Natural killer cell (primary cell): ENCODE data around the gene CLPTM1L. TPM values are rescaled to one million over a fixed set of nuclear protein-coding genes. Genes with fewer than 3 reads are reported as not detected.
A peak's percentile ranks its signal among the peaks of the same experiment; 100 is the strongest.

Experiments
- ATAC-seq, 3 donors: fragments of 150-1000 bp in 2 of 3; fragments of 200-7000 bp in 1 of 3; cut with Tn5 transposase; 1 replicate in 1 of 3; 2 replicates in 2 of 3; pipeline ENCODE4 v1.10.0; 2021; ENCODE audit warnings: mild to moderate bottlenecking in 2 of 3, moderate library complexity in 2 of 3
- DNase-seq, 2 donors: peaks; one replicate each; pipeline versions ENCODE4 v3.0.0 to v3.0.0-alpha.2; 2013 to 2021; ENCODE audit warnings: mixed read lengths in 1 of 2
- H3K27ac ChIP-seq: one replicate; pipeline ENCODE4 v1.5.1; 2013; ENCODE audit warnings: mild to moderate bottlenecking, low read length
- H3K27me3 ChIP-seq: one replicate; pipeline ENCODE4 v1.6.1; 2013; ENCODE audit warnings: low read length; ENCODE audit not compliant: control insufficient read depth, insufficient read depth
- H3K36me3 ChIP-seq: one replicate; pipeline ENCODE4 v1.6.1; 2013; ENCODE audit warnings: low read length; ENCODE audit not compliant: control insufficient read depth, insufficient read depth
- H3K4me1 ChIP-seq: one replicate; pipeline ENCODE4 v1.6.1; 2013; ENCODE audit warnings: low read length; ENCODE audit not compliant: control insufficient read depth, insufficient read depth
- H3K4me3 ChIP-seq: one replicate; pipeline ENCODE4 v1.5.1; 2013; ENCODE audit warnings: low read length
- H3K9me3 ChIP-seq: one replicate; pipeline ENCODE4 v1.6.1; 2013; ENCODE audit warnings: low read length; ENCODE audit not compliant: control insufficient read depth, insufficient read depth
- H3K27ac Mint-ChIP-seq, 2 donors: one replicate each; pipeline ENCODE4 v1.8.0; 2022; ENCODE audit warnings: mild to moderate bottlenecking in 2 of 2, mixed read lengths in 2 of 2, moderate library complexity in 1 of 2
- H3K27me3 Mint-ChIP-seq, 2 donors: one replicate each; pipeline ENCODE4 v1.8.0; 2022; ENCODE audit warnings: low read depth in 2 of 2, mixed read lengths in 2 of 2
- H3K36me3 Mint-ChIP-seq: one replicate; pipeline ENCODE4 v1.8.0; 2022; ENCODE audit warnings: mixed read lengths
- H3K4me1 Mint-ChIP-seq, 2 donors: one replicate each; pipeline ENCODE4 v1.8.0; 2022; ENCODE audit warnings: mixed read lengths in 2 of 2
- H3K4me3 Mint-ChIP-seq: one replicate; pipeline ENCODE4 v1.8.0; 2022; ENCODE audit warnings: mild to moderate bottlenecking, moderate library complexity, mixed read lengths
- H3K9me3 Mint-ChIP-seq, 2 donors: one replicate each; pipeline ENCODE4 v1.8.0; 2022; ENCODE audit warnings: mixed read lengths in 2 of 2
- WGBS: methylation state at CpG from one replicate; pipeline ENCODE4 v1.1.7; 2013; ENCODE audit warnings: missing lambda C conversion rate; ENCODE audit not compliant: insufficient coverage; 5-methylcytosine and 5-hydroxymethylcytosine counted together
- intact Hi-C: fragments of 100-400 bp; cut with micrococcal nuclease; formaldehyde crosslinking; loops from one replicate; pipeline ENCODE4 v1.14.2; 2022
- total RNA-seq, 4 donors: library from RNA; stranded (reverse); fragments of 120-200 nt in 1 of 4; gene quantifications; one replicate each; pipeline versions ENCODE4 v1.2.3 to v1.2.4, GENCODE V29; 2013 to 2022
- TF ChIP-seq, protein P1 (sequence below): fragments of 200-600 bp; IDR thresholded peaks from one replicate; pipeline ENCODE4 v1.8.0; 2022; ENCODE audit warnings: antibody characterized with exemption

CLPTM1L gene
- total RNA-seq, 3 donors from 2014 or later (not counting 1 experiment from before 2014, with no cell fraction given) = 67.1 to 105 (median 97.5) TPM

DNA sequence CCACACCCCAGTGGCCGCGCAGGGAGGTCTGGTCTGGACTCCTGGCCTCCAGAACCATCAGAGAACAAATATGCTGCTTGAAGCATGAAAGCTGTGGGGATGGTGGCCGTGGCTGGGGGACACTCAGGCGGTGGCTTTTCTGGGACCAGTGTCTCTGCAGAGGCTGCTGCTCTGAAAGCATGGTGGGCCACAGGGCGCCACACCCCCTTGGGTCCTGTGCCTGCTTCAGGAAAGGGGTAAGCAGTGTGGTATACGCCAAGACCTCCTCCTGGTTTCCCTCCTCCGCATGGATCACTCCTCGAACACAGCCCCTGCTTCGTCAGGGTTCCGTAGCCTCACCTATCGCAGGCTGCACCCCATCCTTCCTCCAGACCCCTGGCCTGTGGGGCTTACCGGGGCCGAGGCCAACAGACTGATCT lies 30.3 kb downstream of the CLPTM1L start:
- Histone ChIP-seq H3K4me1 (peaks cover 59% of the 10 kb centered on the region), H3K4me3 (no peak overlapping the region), H3K36me3 (peaks cover 19% of the 10 kb centered on the region), H3K27me3 (peaks cover 2% of the 10 kb centered on the region), H3K9me3 (peaks cover 16% of the 10 kb centered on the region), H3K27ac (no peak overlapping the region)
- WGBS = 94% methylated on average over 13 of the region's 13 CpGs
- H3K9me3 Mint-ChIP-seq = peaks cover 3% of the 10 kb centered on the region in 2 donors
- TF ChIP-seq, protein P1, sequence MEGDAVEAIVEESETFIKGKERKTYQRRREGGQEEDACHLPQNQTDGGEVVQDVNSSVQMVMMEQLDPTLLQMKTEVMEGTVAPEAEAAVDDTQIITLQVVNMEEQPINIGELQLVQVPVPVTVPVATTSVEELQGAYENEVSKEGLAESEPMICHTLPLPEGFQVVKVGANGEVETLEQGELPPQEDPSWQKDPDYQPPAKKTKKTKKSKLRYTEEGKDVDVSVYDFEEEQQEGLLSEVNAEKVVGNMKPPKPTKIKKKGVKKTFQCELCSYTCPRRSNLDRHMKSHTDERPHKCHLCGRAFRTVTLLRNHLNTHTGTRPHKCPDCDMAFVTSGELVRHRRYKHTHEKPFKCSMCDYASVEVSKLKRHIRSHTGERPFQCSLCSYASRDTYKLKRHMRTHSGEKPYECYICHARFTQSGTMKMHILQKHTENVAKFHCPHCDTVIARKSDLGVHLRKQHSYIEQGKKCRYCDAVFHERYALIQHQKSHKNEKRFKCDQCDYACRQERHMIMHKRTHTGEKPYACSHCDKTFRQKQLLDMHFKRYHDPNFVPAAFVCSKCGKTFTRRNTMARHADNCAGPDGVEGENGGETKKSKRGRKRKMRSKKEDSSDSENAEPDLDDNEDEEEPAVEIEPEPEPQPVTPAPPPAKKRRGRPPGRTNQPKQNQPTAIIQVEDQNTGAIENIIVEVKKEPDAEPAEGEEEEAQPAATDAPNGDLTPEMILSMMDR = no peak
- intact Hi-C loops = no loop called here
- DNase-seq (no peak), ATAC-seq (no peak)
- H3K4me3 Mint-ChIP-seq = no peak overlapping the region
- H3K27me3 Mint-ChIP-seq = peaks cover 15 to 25% of the 10 kb centered on the region in 2 donors
- H3K27ac Mint-ChIP-seq = no peak overlapping the region
- peaks cover 43 to 58% of the 10 kb centered on the region in 2 donors for H3K4me1 Mint-ChIP-seq
- H3K36me3 Mint-ChIP-seq = peaks cover 16% of the 10 kb centered on the region

DNA sequence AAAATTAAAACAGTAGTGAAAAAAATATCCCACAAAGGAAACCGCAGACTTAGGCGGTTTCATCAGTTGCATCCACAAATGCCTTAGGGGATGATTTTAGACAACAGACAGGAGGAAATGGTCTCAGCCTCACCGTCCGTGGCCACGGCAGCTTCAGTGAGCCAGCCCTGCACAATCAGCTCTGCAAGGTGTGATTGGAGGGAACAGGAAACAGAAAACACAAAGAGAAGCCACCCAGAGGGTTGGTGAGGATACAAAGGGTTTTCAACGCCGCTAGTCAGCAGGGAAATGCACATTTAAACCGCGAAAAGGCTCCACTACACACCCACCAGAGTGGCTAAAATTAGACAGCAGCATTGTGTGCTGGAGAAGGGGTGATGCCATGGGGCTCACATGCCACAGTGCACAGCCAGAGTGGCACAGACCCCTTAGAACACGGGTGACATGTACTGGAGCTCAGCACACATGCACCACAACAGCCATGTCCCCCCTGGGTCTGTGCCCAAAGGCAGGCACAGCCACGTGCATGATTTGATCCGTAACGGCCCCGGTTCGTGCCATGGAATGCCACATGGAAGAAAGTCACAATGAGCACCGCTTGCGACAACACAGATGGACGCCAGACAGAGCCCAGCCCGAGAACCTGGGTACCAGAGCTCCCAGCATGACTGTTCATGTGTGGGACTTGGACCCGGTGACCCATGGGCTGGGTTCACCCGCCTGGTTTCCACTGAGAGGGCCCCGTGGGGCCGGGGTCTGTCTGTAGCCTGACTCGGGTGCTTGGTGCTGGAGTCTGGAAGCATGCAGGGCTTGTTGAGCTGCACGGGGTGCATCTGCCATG lies 31.7 kb downstream of the CLPTM1L start:
- intact Hi-C loops = no loop called here
- Histone ChIP-seq H3K27ac (peak overlapping the region; percentile 4), H3K4me3 (no peak overlapping the region), H3K4me1 (peaks cover 59% of the 10 kb centered on the region), H3K27me3 (peaks cover 2% of the 10 kb centered on the region), H3K9me3 (peaks cover 16% of the 10 kb centered on the region), H3K36me3 (peaks cover 7% of the 10 kb centered on the region)
- Mint-ChIP-seq H3K9me3 (peaks cover 3% of the 10 kb centered on the region in 2 donors), H3K36me3 (peaks cover 16% of the 10 kb centered on the region), H3K27me3 (peaks cover 15 to 34% of the 10 kb centered on the region in 2 donors), H3K4me3 (peak overlapping the region; percentile 77), H3K27ac (peak overlapping the region; percentile 66 to 81), H3K4me1 (peaks cover 43 to 58% of the 10 kb centered on the region in 2 donors)
- WGBS = 22% methylated on average over 25 of the region's 25 CpGs
- TF ChIP-seq, protein P1 = no peak
- DNase-seq = peak; percentile 33 to 79
- ATAC-seq = peak; percentile 70 to 85 (median 79)

DNA sequence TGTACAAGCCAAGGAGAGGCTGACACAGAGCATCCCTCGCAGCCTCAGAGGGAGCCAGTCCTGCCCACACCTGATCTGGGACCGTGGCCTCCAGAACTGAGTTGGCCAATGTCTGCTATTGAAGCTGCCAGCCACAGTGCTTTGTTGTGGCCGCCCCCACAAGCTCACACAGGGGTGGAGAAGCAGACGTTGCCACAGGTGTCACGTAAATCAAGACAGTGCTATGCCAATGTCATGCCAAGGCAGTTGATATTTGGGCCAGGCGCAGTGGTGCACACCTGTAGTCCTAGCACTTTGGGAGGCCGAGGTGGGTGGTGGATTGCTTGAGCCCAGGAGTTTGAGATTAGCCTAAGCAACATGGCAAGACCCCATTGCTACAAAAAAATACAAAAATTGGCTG lies 32.7 kb downstream of the CLPTM1L start:
- no peak overlapping the region for H3K27ac ChIP-seq
- peaks cover 38 to 53% of the 10 kb centered on the region in 2 donors for H3K4me1 Mint-ChIP-seq
- 17% methylated on average over 7 of the region's 7 CpGs for WGBS
- no peaks in the 10 kb centered on the region for H3K36me3 ChIP-seq
- DNase-seq (peak; percentile 15 to 77), ATAC-seq (peak in 2 of 3 donors; percentile 32 to 45)
- peaks cover 15 to 30% of the 10 kb centered on the region in 2 donors for H3K27me3 Mint-ChIP-seq
- H3K4me3 Mint-ChIP-seq = peak overlapping the region; percentile 77
- H3K4me1 ChIP-seq = peaks cover 58% of the 10 kb centered on the region
- peaks cover 2% of the 10 kb centered on the region for H3K27me3 ChIP-seq
- H3K4me3 ChIP-seq = no peak overlapping the region
- H3K27ac Mint-ChIP-seq = peak overlapping the region; percentile 66 to 81
- TF ChIP-seq, protein P1 = no peak
- intact Hi-C loops = no loop called here
- H3K36me3 Mint-ChIP-seq = peaks cover 10% of the 10 kb centered on the region
- peaks cover 3% of the 10 kb centered on the region in 2 donors for H3K9me3 Mint-ChIP-seq
- peaks cover 16% of the 10 kb centered on the region for H3K9me3 ChIP-seq
